GM19240 (cell line): Measurements from ENCODE around the gene DNAJB12.
"Not testable (repeated sequence)": the region's sequence is repeated elsewhere in the genome, so short reads cannot be mapped to it uniquely, and the experiment has no call there.

Experiments
- DNase-seq: peaks from one replicate; pipeline ENCODE4 v3.0.0; 2011; ENCODE audit warnings: low spot score; ENCODE audit not compliant: insufficient read length

Gene DNAJB12

GRCh38 chr10:72331575-72332422 is 22.9 kb downstream of the DNAJB12 start:
- no peak for DNase-seq

DNA sequence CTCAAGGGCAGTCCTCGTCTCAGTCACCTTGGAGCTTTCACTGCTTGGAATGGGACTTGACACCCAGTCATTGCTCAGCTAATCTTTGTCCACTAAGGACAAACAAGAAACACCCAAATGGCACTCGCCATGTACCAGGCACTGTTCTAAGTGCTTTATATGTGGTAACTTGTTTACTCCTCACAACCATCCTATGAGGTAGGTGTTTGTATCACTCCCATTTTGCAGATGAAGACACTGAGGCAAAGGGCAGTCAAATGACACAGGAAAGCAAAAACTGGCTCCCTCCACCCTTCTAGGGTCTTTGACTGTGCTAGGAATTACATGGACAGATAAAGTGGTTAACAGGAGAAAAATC is 24.7 kb downstream of the DNAJB12 start:
- no peak for DNase-seq

DNA sequence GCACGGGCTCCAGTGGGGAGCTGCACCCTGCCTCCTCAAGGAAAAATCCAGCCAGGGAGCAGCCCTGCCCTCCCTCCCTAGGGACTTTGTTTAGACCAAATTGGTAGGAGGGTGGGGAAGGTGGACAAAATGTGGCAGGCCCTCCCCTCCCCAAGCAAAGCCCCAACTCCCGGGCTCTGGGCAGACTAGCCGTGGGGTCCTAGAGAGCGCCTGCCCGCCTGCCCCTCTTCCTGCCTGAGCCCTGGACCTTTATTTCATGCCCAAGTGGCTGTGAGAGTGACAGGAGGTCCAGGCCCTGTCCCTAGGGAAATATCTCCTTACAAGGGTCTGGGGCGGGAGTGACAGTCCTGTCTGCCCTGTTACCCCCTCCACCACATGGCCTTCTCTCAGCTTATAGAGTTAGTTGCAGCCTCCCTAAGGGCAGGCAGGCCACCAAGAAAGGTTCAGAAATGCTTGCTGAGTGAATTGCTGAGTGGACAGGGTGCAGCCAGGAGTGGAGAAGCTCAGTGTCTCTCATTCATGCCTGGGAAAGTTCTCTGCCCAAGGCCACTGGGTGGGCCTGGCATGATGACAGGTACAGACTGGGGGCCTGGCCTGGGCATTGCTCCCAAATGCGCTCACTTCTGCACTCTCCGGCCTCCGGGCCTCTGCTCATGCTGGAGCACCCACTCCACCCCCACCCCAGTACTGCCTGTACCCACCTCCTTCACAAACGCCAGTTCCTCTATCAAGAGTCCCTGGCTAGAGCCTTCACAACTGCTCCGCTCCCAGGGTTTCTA is 25.2 kb downstream of the DNAJB12 start:
- no peak for DNase-seq

- DNase-seq: no peak
Measured at GRCh38 chr10:72328829-72329204, 25.9 kb downstream of the DNAJB12 start.

DNA sequence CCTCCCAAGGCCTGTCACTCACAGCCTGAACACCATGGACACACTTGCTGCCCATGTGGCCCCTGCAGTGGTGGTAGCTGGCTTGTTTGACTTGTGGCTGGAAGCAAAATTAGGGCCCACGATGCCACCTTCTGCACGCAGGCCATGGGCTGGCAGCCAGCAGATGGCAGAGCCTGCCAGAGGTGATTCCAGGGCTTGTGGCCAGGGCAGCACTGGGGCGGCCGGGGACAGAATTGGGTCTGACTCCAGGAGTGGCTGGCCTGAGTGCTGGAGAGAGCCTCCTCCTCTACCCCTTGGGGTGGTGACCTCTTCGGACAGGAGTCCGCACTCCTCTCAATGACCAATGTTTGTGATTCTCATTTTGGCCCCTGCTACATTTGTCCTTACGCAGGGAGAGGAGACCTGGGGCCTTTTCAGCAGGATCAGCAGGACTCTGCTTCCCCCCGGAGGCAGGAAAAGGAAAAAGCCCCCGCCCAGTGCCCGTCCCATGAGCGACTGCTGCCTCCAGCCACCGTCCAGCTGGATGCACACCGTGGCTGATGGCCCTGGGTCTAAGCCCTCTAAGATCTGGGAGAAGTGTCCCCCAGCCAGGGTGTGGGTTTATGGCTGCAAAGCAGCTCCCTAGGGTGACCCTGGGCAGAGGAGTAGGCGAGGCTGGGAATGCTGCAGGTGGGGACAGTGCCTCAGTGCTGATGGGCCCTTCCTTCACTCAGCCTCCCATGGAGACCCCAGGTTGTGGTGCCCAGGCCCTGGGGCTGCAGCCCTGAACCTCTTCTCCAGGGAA is 26.5 kb downstream of the DNAJB12 start:
- no peak for DNase-seq

DNA sequence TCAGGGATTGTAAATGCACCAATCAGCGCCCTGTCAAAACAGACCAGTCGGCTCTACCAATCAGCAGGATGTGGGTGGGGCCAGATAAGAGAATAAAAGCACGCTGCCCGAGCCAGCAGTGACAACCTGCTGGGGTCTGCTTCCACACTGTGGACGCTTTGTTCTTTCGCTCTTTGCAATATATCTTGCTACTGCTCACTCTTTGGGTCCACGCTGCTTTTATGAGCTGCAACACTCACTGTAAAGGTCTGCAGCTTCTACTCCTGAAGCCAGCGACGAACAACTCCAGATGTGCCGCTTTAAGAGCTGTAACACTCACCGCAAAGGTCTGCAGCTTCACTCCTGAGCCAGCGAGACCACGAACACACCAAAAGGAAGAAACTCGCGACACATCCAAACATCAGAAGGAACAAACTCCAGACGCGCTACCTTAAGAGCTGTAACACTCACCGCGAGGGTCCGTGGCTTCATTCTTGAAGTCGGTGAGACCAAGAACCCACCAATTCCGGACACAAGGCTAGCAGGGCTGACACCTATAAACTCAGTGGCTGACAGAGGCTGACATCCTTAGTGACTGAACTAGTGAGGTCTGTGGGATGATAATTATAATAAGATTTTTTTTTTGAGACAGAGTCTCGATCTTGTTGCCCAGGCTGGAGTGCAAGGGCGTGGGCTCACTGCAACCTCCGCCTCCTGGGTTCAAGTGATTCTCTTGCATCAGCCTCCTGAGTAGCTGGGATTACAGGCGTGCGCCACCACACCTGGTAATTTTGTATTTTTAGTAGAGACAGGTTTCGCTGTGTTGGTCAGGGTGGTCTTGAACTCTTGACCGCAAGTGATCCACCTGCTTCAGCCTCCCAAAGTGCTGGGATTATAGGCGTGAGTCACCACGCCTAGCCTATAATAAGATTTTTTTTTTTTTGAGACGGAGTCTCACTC is 27.8 kb downstream of the DNAJB12 start:
- DNase-seq: not testable (repeated sequence)

- DNase-seq: not testable (repeated sequence)
Measured at GRCh38 chr10:72325243-72326175, 29.2 kb downstream of the DNAJB12 start.

DNA sequence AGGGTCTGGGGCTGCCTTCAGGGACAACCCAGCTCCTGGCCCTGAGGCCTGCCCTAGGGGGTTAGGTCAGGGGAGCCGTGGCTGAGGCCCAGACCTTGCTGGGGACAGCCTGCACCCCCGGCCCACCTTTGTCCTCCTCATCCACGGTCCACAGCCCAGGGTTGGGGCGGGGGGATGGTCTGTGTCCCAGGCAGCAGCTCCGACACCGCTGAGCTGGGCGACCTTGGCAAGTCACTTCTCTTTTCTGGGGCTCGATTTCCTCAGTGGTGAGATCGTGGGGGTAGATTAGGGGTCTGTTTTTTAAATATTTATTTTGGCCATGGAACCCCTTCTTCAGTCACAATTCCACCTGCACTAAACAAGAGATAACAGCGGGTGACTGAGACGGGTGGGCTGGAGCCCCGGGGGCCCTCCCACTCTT is 30.9 kb downstream of the DNAJB12 start:
- DNase-seq: no peak

GRCh38 chr10:72323108-72323749 is 31.5 kb downstream of the DNAJB12 start:
- DNase-seq: no peak

- no peak for DNase-seq
Measured at GRCh38 chr10:72322280-72323058, 32.2 kb downstream of the DNAJB12 start.

DNA sequence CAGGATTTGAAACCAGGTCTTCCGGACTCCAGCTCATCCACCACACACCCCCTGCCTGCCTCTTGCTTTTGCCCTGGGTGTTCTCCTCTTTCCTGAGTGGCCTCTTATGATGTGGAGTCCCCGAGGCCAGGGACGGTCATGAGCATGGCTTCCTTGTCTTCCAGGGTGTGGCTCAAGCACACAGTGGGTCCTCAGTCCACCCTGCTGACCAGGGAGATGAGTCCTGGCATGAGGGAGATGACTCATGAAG is 32.8 kb downstream of the DNAJB12 start:
- no peak for DNase-seq

DNA sequence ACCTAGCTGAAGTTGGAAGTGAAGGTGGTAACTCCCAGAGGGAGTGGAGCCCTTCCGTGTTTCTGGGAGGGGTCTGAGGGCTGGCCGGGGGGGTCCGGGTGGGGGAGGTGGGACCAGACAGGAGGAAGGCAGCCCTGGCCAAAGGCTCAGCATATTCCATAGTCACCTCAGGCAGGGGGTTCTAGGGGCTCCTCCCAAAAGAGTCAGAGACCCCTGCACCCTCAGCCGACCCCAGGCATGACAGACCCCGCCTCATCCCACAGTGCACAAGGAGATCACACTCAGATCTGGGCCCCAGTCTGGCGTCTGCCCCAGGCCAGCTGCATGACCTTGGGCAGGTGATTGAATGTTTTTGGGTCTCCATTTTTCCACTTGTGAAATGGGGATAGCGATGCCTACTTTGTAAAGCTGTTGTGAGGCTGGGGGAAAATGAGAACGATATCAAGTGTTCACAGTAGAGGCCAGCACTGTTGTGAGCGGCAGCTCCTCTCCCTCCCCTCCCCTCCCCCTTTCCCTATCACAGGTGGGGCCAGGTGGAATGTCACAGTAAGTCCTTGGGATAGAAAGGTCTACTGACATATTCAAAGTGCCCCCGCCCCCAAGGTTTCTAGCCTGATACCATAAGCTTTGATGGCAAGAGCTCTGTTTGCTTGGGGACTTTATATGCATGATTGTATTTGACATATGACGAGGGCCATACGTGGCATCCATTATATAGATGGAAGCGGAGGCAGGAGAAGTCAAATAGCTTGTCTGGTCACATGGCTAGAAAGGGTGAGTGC is 33.3 kb downstream of the DNAJB12 start:
- no peak for DNase-seq

- peak; percentile 82 for DNase-seq
Measured at GRCh38 chr10:72320676-72321247, 34.0 kb downstream of the DNAJB12 start.

DNA sequence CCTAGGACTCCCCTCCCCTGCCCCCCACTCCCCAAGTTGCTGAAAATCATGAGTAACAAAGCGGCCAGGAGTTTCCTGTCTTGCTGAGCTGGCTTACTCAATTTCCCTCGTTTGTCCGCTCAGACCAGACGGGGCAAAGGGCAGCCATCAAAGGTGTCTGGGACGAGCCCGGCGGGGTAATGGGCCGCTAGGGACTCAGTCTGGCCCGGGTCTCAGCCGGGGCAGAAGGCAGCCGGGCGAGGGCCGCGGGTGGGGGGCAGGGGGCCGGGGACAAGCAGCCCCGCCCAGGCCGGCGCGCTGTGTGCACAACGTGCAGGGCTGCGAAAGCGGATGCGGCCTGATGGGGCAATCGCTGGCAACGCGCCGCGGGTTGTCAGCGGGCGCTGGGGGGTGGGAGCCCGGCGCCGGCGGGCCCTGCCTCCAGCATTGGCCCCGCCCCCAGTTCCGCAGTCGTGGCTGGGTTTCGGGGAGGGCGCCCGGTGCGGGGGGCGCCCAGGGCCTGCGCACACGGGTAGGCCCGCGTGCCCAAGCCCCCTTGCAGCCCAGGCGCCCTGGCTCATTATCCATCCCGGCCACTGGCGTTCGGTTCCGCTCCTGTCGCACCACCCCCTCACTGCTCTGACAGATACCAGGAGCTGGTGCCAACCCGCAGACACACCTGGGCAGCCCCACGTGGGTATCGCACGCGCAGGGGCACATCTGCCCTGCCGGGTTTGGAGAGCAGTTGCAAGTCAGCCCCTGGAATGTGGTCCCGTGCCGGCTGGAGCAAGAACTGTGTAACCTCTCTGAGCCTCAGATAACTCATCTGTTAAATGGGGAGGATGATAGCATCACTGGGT is 35.1 kb downstream of the DNAJB12 start:
- DNase-seq: peak; percentile 74

- DNase-seq: no peak
Measured at GRCh38 chr10:72318418-72319262, 36.1 kb downstream of the DNAJB12 start.
